Osteoblast (primary cell): Measurements from ENCODE around the gene OR8B3. TPM values are rescaled to one million over a fixed set of nuclear protein-coding genes. Genes with fewer than 3 reads are reported as not detected.

Experiments used
- DNase-seq: peaks from one replicate; pipeline ENCODE4 v3.0.0; 2011; ENCODE audit warnings: low spot score, mixed read lengths; ENCODE audit not compliant: insufficient read length; ENCODE audit errors: missing footprints
- H2AFZ ChIP-seq: 2 replicates; pipeline ENCODE4 v1.6.0; 2011; ENCODE audit warnings: mild to moderate bottlenecking, low read length
- H3K27ac ChIP-seq: 2 replicates; pipeline ENCODE4 v1.5.1; 2011; ENCODE audit warnings: mild to moderate bottlenecking, low read depth, low read length, moderate library complexity
- H3K27me3 ChIP-seq: 2 replicates; pipeline ENCODE4 v1.6.0; 2012; ENCODE audit warnings: mild to moderate bottlenecking, control low read depth, inconsistent platforms, low read length, moderate library complexity; ENCODE audit not compliant: insufficient read depth
- H3K36me3 ChIP-seq: 2 replicates; pipeline ENCODE4 v1.5.1; 2011; ENCODE audit warnings: mild to moderate bottlenecking, low read length, control low read depth, moderate library complexity; ENCODE audit not compliant: insufficient read depth
- H3K4me1 ChIP-seq: 2 replicates; pipeline ENCODE4 v1.5.1; 2011; ENCODE audit warnings: mild to moderate bottlenecking, low read length, control low read depth, moderate library complexity; ENCODE audit not compliant: insufficient read depth
- H3K4me2 ChIP-seq: 2 replicates; pipeline ENCODE4 v1.6.0; 2011; ENCODE audit warnings: mild to moderate bottlenecking, low read length; ENCODE audit not compliant: insufficient read depth
- H3K4me3 ChIP-seq: fragments of 200-600 bp; sonication (generic); 3 replicates; pipeline ENCODE4 v1.5.1; 2012; ENCODE audit warnings: mild to moderate bottlenecking, low read length, inconsistent platforms; ENCODE audit not compliant: insufficient read depth
- H3K79me2 ChIP-seq: 2 replicates; pipeline ENCODE4 v1.6.0; 2012; ENCODE audit warnings: mild to moderate bottlenecking, low read length, control low read depth, inconsistent platforms; ENCODE audit not compliant: insufficient read depth
- H3K9me3 ChIP-seq: 2 replicates; pipeline ENCODE4 v1.5.1; 2011; ENCODE audit warnings: low read depth, low read length, control low read depth
- H4K20me1 ChIP-seq: 2 replicates; pipeline ENCODE4 v1.6.0; 2012; ENCODE audit warnings: mild to moderate bottlenecking, low read length, control low read depth; ENCODE audit not compliant: insufficient read depth
- total RNA-seq: library from RNA; depleted of rRNA; stranded (reverse); fragments of >200 nt; gene quantifications from 2 replicates; pipeline ENCODE4 v1.2.3, GENCODE V29; 2012
- TF ChIP-seq, protein P1 (sequence below): IDR thresholded peaks from 2 replicates; pipeline ENCODE4 v1.5.1; 2011; ENCODE audit warnings: mild to moderate bottlenecking, low read depth, low read length, moderate library complexity; ENCODE audit errors: extremely low read depth

OR8B3 gene
- total RNA-seq, 1 donor = not detected

- no peak for DNase-seq
- no peaks in the 10 kb centered on the region for H4K20me1 ChIP-seq
- H3K36me3 ChIP-seq = no peaks in the 10 kb centered on the region
- no peaks in the 10 kb centered on the region for H3K4me1 ChIP-seq
- no peaks in the 10 kb centered on the region for H3K27me3 ChIP-seq
- no peak overlapping the region for H3K4me3 ChIP-seq
- no peak overlapping the region for H3K4me2 ChIP-seq
- no peak overlapping the region for H2AFZ ChIP-seq
- H3K9me3 ChIP-seq = no peaks in the 10 kb centered on the region
- no peak overlapping the region for H3K27ac ChIP-seq
- no peaks in the 10 kb centered on the region for H3K79me2 ChIP-seq
- TF ChIP-seq, protein P1, sequence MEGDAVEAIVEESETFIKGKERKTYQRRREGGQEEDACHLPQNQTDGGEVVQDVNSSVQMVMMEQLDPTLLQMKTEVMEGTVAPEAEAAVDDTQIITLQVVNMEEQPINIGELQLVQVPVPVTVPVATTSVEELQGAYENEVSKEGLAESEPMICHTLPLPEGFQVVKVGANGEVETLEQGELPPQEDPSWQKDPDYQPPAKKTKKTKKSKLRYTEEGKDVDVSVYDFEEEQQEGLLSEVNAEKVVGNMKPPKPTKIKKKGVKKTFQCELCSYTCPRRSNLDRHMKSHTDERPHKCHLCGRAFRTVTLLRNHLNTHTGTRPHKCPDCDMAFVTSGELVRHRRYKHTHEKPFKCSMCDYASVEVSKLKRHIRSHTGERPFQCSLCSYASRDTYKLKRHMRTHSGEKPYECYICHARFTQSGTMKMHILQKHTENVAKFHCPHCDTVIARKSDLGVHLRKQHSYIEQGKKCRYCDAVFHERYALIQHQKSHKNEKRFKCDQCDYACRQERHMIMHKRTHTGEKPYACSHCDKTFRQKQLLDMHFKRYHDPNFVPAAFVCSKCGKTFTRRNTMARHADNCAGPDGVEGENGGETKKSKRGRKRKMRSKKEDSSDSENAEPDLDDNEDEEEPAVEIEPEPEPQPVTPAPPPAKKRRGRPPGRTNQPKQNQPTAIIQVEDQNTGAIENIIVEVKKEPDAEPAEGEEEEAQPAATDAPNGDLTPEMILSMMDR = no peak
Measured at GRCh38 chr11:124434699-124435098, 35.9 kb upstream of the OR8B3 start.

- TF ChIP-seq, protein P1 = no peak
- no peaks in the 10 kb centered on the region for H3K4me1 ChIP-seq
- H3K9me3 ChIP-seq = no peaks in the 10 kb centered on the region
- no peaks in the 10 kb centered on the region for H4K20me1 ChIP-seq
- H2AFZ ChIP-seq = no peak overlapping the region
- no peaks in the 10 kb centered on the region for H3K27me3 ChIP-seq
- H3K4me3 ChIP-seq = no peak overlapping the region
- H3K79me2 ChIP-seq = no peaks in the 10 kb centered on the region
- no peaks in the 10 kb centered on the region for H3K36me3 ChIP-seq
- no peak overlapping the region for H3K4me2 ChIP-seq
- H3K27ac ChIP-seq = no peak overlapping the region
- DNase-seq = no peak
Measured at GRCh38 chr11:124429599-124429998, 30.8 kb upstream of the OR8B3 start.

DNA sequence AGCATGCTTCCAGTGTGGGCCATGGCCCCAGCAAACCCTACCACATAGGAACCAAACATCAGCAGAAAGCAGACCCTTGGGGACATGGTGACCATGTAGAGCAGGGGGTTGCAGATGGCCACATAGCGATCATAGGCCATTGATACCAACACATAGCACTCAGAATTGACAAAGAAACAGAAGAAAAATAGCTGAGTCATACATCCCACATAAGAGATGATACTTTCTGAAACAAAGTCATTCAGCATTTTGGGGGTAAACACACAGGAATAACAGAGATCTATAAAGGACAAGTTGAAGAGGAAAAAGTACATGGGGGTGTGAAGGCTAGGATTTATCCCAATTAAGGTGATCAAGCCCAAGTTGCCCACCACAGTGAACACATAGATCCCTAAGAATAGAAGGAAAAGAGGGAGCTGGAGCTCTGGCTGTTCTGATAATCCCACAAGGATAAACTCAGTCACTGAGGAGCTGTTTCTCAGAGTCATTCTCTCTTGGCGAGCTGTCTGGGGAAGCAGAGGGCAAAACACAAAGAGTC lies 25.6 kb upstream of the OR8B3 start, which contains the start of gene OR8B4:
Gene OR8B4 (minus strand): TSS at position 488 of the 538 bp plus-strand sequence. CDS start 0 bp downstream, at position 488.
- Histone ChIP-seq H3K4me1 (no peaks in the 10 kb centered on the region), H3K4me2 (no peak within 1 kb of the TSS), H3K9me3 (no peaks in the 10 kb centered on the region), H3K36me3 (no peaks in the 10 kb centered on the region), H4K20me1 (no peaks in the 10 kb centered on the region), H2AFZ (no peak within 1 kb of the TSS), H3K4me3 (no peak within 1 kb of the TSS), H3K79me2 (no peaks in the 10 kb centered on the region), H3K27ac (no peak within 1 kb of the TSS), H3K27me3 (no peaks in the 10 kb centered on the region)
- TF ChIP-seq, protein P1 = no peak
- no peak for DNase-seq

- Histone ChIP-seq H3K27ac (no peak overlapping the region), H3K79me2 (no peaks in the 10 kb centered on the region), H3K4me2 (no peak overlapping the region), H3K4me1 (no peaks in the 10 kb centered on the region), H3K9me3 (no peaks in the 10 kb centered on the region), H4K20me1 (no peaks in the 10 kb centered on the region), H2AFZ (no peak overlapping the region), H3K4me3 (no peak overlapping the region), H3K27me3 (no peaks in the 10 kb centered on the region), H3K36me3 (no peaks in the 10 kb centered on the region)
- DNase-seq = no peak
- TF ChIP-seq, protein P1 = no peak
Measured at GRCh38 chr11:124421043-124421442, 22.2 kb upstream of the OR8B3 start.
